CD14-positive monocyte (primary cell): Measurements from ENCODE around the gene SIRPA. TPM values are rescaled to one million over a fixed set of nuclear protein-coding genes. Genes with fewer than 3 reads are reported as not detected.

Experiments
- DNase-seq, 3 donors: peaks; one replicate each; pipeline ENCODE4 v3.0.0-alpha.2; 2011 to 2022
- H2AFZ ChIP-seq: 2 replicates; pipeline ENCODE4 v1.6.0; 2012; ENCODE audit warnings: mild to moderate bottlenecking, low read depth, low read length, inconsistent platforms; ENCODE audit not compliant: insufficient read depth, poor library complexity, severe bottlenecking
- H3K27ac ChIP-seq, 2 donors: 1 replicate in 1 of 2; 2 replicates in 1 of 2; pipeline ENCODE4 v1.5.1; 2012 to 2013; ENCODE audit warnings: low read length in 2 of 2, control low read depth in 1 of 2, inconsistent platforms in 1 of 2, low read depth in 1 of 2, mild to moderate bottlenecking in 1 of 2
- H3K27me3 ChIP-seq, 2 donors: one replicate each; pipeline versions ENCODE4 v1.6.0 to v1.6.1; 2011 to 2013; ENCODE audit warnings: low read length in 2 of 2; ENCODE audit not compliant: control insufficient read depth in 2 of 2, insufficient read depth in 2 of 2
- H3K36me3 ChIP-seq, 2 donors: replicated peaks in 1 of 2; 1 replicate in 1 of 2; 2 replicates in 1 of 2; pipeline versions ENCODE4 v1.5.1 to v1.6.1; 2012 to 2013; ENCODE audit warnings: low read length in 2 of 2, control low read depth in 1 of 2, inconsistent platforms in 1 of 2, mild to moderate bottlenecking in 1 of 2; ENCODE audit not compliant: insufficient read depth in 2 of 2, control insufficient read depth in 1 of 2
- H3K4me1 ChIP-seq, 2 donors: 1 replicate in 1 of 2; 2 replicates in 1 of 2; pipeline versions ENCODE4 v1.5.1 to v1.6.1; 2012 to 2013; ENCODE audit warnings: low read length in 2 of 2, control low read depth in 1 of 2, inconsistent platforms in 1 of 2, mild to moderate bottlenecking in 1 of 2, moderate library complexity in 1 of 2; ENCODE audit not compliant: insufficient read depth in 2 of 2, control insufficient read depth in 1 of 2
- H3K4me2 ChIP-seq: replicated peaks from 2 replicates; pipeline ENCODE3; 2012; ENCODE audit warnings: low read length, moderate library complexity, mild to moderate bottlenecking; ENCODE audit not compliant: poor library complexity, severe bottlenecking; ENCODE audit errors: extremely low read depth
- H3K4me3 ChIP-seq, 3 experiments: fragments of 200-600 bp in 1 of 3; sonication (generic) in 1 of 3; replicated peaks in 1 of 3; 1 replicate in 2 of 3; 2 replicates in 1 of 3; pipeline ENCODE4 v1.5.1; 2011 to 2013; ENCODE audit warnings: low read length in 3 of 3, mild to moderate bottlenecking in 3 of 3, control low read depth in 2 of 3, low read depth in 2 of 3, inconsistent platforms in 1 of 3, moderate library complexity in 1 of 3
- H3K79me2 ChIP-seq: 2 replicates; pipeline ENCODE4 v1.6.0; 2012; ENCODE audit warnings: mild to moderate bottlenecking, control low read depth, inconsistent platforms, low read length, moderate library complexity; ENCODE audit not compliant: insufficient read depth
- H3K9ac ChIP-seq: 2 replicates; pipeline ENCODE4 v1.6.0; 2017; ENCODE audit warnings: low read length, mild to moderate bottlenecking; ENCODE audit not compliant: insufficient read depth, poor library complexity, severe bottlenecking
- H3K9me3 ChIP-seq, 2 donors: replicated peaks in 1 of 2; 1 replicate in 1 of 2; 2 replicates in 1 of 2; pipeline versions ENCODE4 v1.5.1 to v1.6.1; 2012 to 2013; ENCODE audit warnings: low read length in 2 of 2, control low read depth in 1 of 2; ENCODE audit not compliant: control insufficient read depth in 1 of 2, insufficient read depth in 1 of 2
- H4K20me1 ChIP-seq: 2 replicates; pipeline ENCODE4 v1.6.0; 2012; ENCODE audit warnings: mild to moderate bottlenecking, low read length, control low read depth, moderate library complexity; ENCODE audit not compliant: insufficient read depth
- H3K27ac Mint-ChIP-seq, 7 donors: one replicate each; pipeline ENCODE4 v1.8.0; 2020; ENCODE audit warnings: mild to moderate bottlenecking in 7 of 7, mixed read lengths in 7 of 7, moderate library complexity in 6 of 7, inconsistent platforms in 2 of 7
- H3K27me3 Mint-ChIP-seq, 3 donors: one replicate each; pipeline ENCODE4 v1.8.0; 2021 to 2022; ENCODE audit warnings: low read depth in 3 of 3, mild to moderate bottlenecking in 3 of 3, mixed read lengths in 3 of 3, moderate library complexity in 3 of 3, inconsistent platforms in 1 of 3
- H3K36me3 Mint-ChIP-seq, 2 donors: one replicate each; pipeline ENCODE4 v1.8.0; 2020; ENCODE audit warnings: mixed read lengths in 2 of 2, inconsistent platforms in 1 of 2, mild to moderate bottlenecking in 1 of 2
- H3K4me1 Mint-ChIP-seq: one replicate; pipeline ENCODE4 v1.8.0; 2020; ENCODE audit warnings: mild to moderate bottlenecking, mixed read lengths
- H3K4me3 Mint-ChIP-seq, 2 donors: one replicate each; pipeline ENCODE4 v1.8.0; 2020; ENCODE audit warnings: mild to moderate bottlenecking in 2 of 2, mixed read lengths in 2 of 2, moderate library complexity in 1 of 2
- H3K9me3 Mint-ChIP-seq, 7 donors: one replicate each; pipeline ENCODE4 v1.8.0; 2020 to 2022; ENCODE audit warnings: mixed read lengths in 7 of 7, mild to moderate bottlenecking in 6 of 7, moderate library complexity in 6 of 7, inconsistent platforms in 2 of 7
- CTCF ChIP-seq: fragments of 200-600 bp; IDR thresholded peaks from one replicate; pipeline ENCODE4 v1.8.0; 2022; ENCODE audit warnings: antibody characterized with exemption, mild to moderate bottlenecking
- WGBS: methylation state at CpG from one replicate; pipeline ENCODE4 v1.1.5; 2013; ENCODE audit warnings: missing lambda C conversion rate; ENCODE audit not compliant: insufficient coverage; 5-methylcytosine and 5-hydroxymethylcytosine counted together
- intact Hi-C, 2 donors: fragments of 100-400 bp; cut with micrococcal nuclease; formaldehyde crosslinking; loops; one replicate each; pipeline versions ENCODE4 v1.15.0 to v1.15.1; 2023
- polyA plus RNA-seq, 3 donors: library from polyadenylated mRNA; depleted of rRNA in 1 of 3; unstranded in 2 of 3; stranded (reverse) in 1 of 3; fragments of 300-500 nt in 2 of 3; fragments of >200 nt in 1 of 3; fragmentation: Illumina TruSeq in 2 of 3; gene quantifications; 1 replicate in 2 of 3; 2 replicates in 1 of 3; pipeline ENCODE4 v1.2.3, GENCODE V29; 2012 to 2021

SIRPA gene
- polyA plus RNA-seq, 3 donors = 28.4 to 126 (median 58.3) TPM

DNA sequence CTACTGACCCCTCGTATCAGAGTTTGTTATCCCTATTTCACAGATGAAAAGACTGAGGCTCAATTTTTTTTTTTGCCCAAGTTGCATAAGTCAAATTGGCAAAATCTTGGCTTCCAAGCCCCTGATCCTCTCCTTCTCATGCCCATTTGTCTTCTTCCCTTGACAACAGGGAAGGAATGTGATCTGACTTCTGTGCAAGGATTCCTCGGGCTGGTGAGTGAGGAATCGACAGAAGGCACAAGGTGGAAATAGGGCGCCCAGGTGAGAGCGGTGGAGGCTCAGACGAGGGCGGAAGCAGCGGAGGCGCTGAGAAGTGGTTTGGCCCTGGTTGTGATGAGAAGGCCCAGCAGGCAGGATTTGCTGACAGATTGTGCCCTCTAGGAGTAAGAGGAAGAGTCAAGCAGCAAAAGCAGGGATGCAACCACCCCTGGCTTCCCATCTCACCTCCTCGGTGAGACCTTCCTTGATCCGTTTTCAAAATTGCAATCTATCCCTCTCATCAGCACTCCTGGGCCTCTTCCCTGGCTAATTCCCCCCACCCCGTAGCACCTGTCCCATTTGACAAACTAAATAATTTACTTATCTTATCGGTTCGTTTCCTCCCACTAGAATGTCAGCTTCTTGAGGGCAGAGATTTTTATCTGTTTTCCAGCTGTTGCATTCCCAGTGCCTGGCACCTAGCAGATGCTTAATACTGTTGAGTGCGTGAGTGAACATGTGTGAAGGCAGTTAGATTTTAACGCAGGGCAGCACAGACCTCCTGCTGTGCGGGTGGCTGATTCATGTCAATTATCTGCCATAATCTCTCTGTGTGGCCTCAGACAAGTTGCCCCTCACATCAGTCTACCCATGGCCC lies 3.7 kb upstream of the SIRPA start:
- 89% methylated on average over 11 of the region's 17 CpGs for WGBS
- peaks cover 24% of the 10 kb centered on the region for H4K20me1 ChIP-seq
- Mint-ChIP-seq H3K27me3 (peaks cover 1 to 11% (median 8%) of the 10 kb centered on the region in 3 donors), H3K4me1 (peaks cover 76% of the 10 kb centered on the region), H3K27ac (peak overlapping the region in 1 of 7 donors; percentile 16), H3K36me3 (peaks cover 36% of the 10 kb centered on the region in 2 donors), H3K4me3 (no peak overlapping the region), H3K9me3 (peaks cover 0 to 2% (median 0%) of the 10 kb centered on the region in 7 donors)
- no peaks in the 10 kb centered on the region for H3K9me3 ChIP-seq
- peaks cover 0 to 12% of the 10 kb centered on the region in 2 donors for H3K36me3 ChIP-seq
- no peak overlapping the region for H3K27ac ChIP-seq
- H3K27me3 ChIP-seq = no peaks in the 10 kb centered on the region
- DNase-seq = no peak
- no peak overlapping the region for H2AFZ ChIP-seq
- H3K4me1 ChIP-seq = peaks cover 52 to 63% of the 10 kb centered on the region in 2 donors
- H3K9ac ChIP-seq = no peak overlapping the region
- no peak for TF ChIP-seq CTCF
- peaks cover 55% of the 10 kb centered on the region for H3K79me2 ChIP-seq
- H3K4me3 ChIP-seq = no peak overlapping the region
- intact Hi-C loops = loop anchor here (5.0 to 10.0 kb wide), 2 partner anchors 53 to 69 kb away; no protein-coding TSS in a partner anchor
- no peak overlapping the region for H3K4me2 ChIP-seq

- peaks cover 0 to 7% (median 6%) of the 10 kb centered on the region in 3 donors for H3K27me3 Mint-ChIP-seq
Measured at GRCh38 chr20:1892119-1892385, 3.2 kb upstream of the SIRPA start.

More at GRCh38 chr20:1892119-1892385, 3.2 kb upstream of the SIRPA start:
- no peaks in the 10 kb centered on the region for H3K9me3 ChIP-seq
- no CpG with 5 or more reads among the region's 1 CpG for WGBS
- Mint-ChIP-seq H3K36me3 (peaks cover 38 to 40% of the 10 kb centered on the region in 2 donors), H3K4me3 (peak overlapping the region in 1 of 2 donors; percentile 86), H3K27ac (no peak overlapping the region), H3K4me1 (peaks cover 76% of the 10 kb centered on the region), H3K9me3 (peaks cover 0 to 2% (median 0%) of the 10 kb centered on the region in 7 donors)
- H3K9ac ChIP-seq = no peak overlapping the region
- TF ChIP-seq CTCF = no peak
- H3K27ac ChIP-seq = no peak overlapping the region
- peaks cover 61% of the 10 kb centered on the region for H3K79me2 ChIP-seq
- H3K4me2 ChIP-seq = peak overlapping the region; percentile 99
- peak overlapping the region in 1 of 3 experiments; percentile 100 for H3K4me3 ChIP-seq
- H4K20me1 ChIP-seq = peaks cover 28% of the 10 kb centered on the region
- peaks cover 0 to 12% of the 10 kb centered on the region in 2 donors for H3K36me3 ChIP-seq
- H2AFZ ChIP-seq = no peak overlapping the region
- H3K4me1 ChIP-seq = peaks cover 56 to 67% of the 10 kb centered on the region in 2 donors
- no peaks in the 10 kb centered on the region for H3K27me3 ChIP-seq
- intact Hi-C loops = loop anchor here (5.0 to 10.0 kb wide), 2 partner anchors 53 to 70 kb away; no protein-coding TSS in a partner anchor
- no peak for DNase-seq
